Mucosa of descending colon (tissue), 3 donors: ENCODE measurements around the gene N4BP2L1. TPM values are rescaled to one million over a fixed set of nuclear protein-coding genes. Genes with fewer than 3 reads are reported as not detected.

Source experiments
- ATAC-seq: fragments of 200-7000 bp; cut with Tn5 transposase; one replicate; pipeline ENCODE4 v1.9.1; 2020; ENCODE audit warnings: mild to moderate bottlenecking, moderate library complexity
- DNase-seq, 3 donors: peaks; one replicate each; pipeline ENCODE4 v3.0.0-alpha.2; 2020
- H3K36me3 ChIP-seq: fragments of 200-600 bp; one replicate; pipeline ENCODE4 v1.8.0; 2021; ENCODE audit warnings: low read depth, mild to moderate bottlenecking
- H3K4me1 ChIP-seq: fragments of 200-600 bp; one replicate; pipeline ENCODE4 v1.8.0; 2021; ENCODE audit warnings: low read depth, mild to moderate bottlenecking
- H3K4me3 ChIP-seq: fragments of 200-600 bp; one replicate; pipeline ENCODE4 v1.8.0; 2021; ENCODE audit warnings: mild to moderate bottlenecking
- H3K9me3 ChIP-seq: fragments of 200-600 bp; one replicate; pipeline ENCODE4 v1.8.0; 2021; ENCODE audit warnings: mild to moderate bottlenecking
- intact Hi-C, 2 donors: fragments of 100-400 bp; cut with DNase I in 1 of 2; cut with micrococcal nuclease in 1 of 2; formaldehyde crosslinking; loops; one replicate each; pipeline versions ENCODE4 v1.11.0 to v1.11.1; 2022; cut with DNase I, micrococcal nuclease
- total RNA-seq, 3 donors: library from RNA; stranded (reverse); fragmentation: NEBNext Ultra II Directional in 2 of 3; extraction: Animal tissue kit (Norgen Biotek cat#: 25700) in 2 of 3; gene quantifications; one replicate each; pipeline versions ENCODE4 v1.2.1 to v1.2.4, GENCODE V29; 2021 to 2023
- TF ChIP-seq, protein P1 (sequence below): fragments of 200-600 bp; IDR thresholded peaks from one replicate; pipeline ENCODE4 v1.8.0; 2022; ENCODE audit warnings: antibody characterized with exemption, mild to moderate bottlenecking
- donor health status: DM: no; HTN: no; CAD: no; lungs with moderate emphysema.
- donor health status: DM: no; HTN: no; CAD: no.
- donor health status: DM: no; HTN: yes; CAD: no.

Gene N4BP2L1
- total RNA-seq, 3 donors from 2014 or later: 8.5 to 14.1 (median 11.6) TPM

DNA sequence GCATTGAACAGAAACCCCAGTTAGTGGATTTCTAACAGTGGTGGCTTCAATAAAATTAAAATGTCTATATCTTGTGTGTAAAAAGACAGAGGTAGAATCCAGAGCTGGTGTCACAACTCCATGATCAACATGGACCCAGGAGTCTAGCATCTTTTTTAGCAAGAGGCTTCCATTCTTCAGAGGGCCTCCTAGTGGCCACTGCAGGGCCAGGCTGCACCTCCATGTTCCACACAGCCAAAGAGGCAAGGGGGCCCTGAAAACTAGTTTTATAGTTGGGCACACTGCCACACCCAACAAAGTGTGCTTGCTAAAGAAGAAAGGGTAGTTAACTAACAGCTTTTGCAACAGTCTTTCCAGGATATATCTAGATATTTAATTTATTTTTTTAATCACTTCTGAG, 12.9 kb downstream of the N4BP2L1 start:
- Histone ChIP-seq H3K4me1 (no peaks in the 10 kb centered on the region), H3K36me3 (no peaks in the 10 kb centered on the region), H3K9me3 (no peaks in the 10 kb centered on the region), H3K4me3 (no peak overlapping the region)
- TF ChIP-seq, protein P1, sequence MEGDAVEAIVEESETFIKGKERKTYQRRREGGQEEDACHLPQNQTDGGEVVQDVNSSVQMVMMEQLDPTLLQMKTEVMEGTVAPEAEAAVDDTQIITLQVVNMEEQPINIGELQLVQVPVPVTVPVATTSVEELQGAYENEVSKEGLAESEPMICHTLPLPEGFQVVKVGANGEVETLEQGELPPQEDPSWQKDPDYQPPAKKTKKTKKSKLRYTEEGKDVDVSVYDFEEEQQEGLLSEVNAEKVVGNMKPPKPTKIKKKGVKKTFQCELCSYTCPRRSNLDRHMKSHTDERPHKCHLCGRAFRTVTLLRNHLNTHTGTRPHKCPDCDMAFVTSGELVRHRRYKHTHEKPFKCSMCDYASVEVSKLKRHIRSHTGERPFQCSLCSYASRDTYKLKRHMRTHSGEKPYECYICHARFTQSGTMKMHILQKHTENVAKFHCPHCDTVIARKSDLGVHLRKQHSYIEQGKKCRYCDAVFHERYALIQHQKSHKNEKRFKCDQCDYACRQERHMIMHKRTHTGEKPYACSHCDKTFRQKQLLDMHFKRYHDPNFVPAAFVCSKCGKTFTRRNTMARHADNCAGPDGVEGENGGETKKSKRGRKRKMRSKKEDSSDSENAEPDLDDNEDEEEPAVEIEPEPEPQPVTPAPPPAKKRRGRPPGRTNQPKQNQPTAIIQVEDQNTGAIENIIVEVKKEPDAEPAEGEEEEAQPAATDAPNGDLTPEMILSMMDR: no peak
- ATAC-seq: peak; percentile 72
- peak in 2 of 3 donors; percentile 32 to 42 for DNase-seq
- intact Hi-C loops: no loop called here

DNA sequence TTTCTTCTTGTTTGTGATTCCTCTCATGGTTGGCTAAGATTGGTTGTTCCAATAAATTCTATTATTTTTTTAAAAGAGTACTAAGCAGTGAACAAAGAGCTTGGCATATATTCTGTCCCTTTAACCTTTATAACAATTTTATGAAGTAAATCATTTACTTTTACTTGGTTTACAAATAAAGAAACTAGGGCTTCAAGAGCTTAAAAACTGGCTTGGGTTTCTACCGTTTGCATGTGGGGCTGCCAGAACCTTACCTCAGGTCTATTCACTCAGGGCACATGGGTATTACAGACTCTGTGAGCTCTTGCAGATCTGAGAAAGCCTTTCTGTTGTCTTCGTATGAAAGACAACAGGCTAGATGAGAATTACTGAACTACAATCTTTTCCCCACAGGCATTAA, 13.3 kb downstream of the N4BP2L1 start:
- no peaks in the 10 kb centered on the region for H3K9me3 ChIP-seq
- TF ChIP-seq, protein P1: no peak
- H3K36me3 ChIP-seq: no peaks in the 10 kb centered on the region
- no peak for DNase-seq
- no peak overlapping the region for H3K4me3 ChIP-seq
- intact Hi-C loops: no loop called here
- peak; percentile 37 for ATAC-seq
- H3K4me1 ChIP-seq: no peaks in the 10 kb centered on the region

DNA sequence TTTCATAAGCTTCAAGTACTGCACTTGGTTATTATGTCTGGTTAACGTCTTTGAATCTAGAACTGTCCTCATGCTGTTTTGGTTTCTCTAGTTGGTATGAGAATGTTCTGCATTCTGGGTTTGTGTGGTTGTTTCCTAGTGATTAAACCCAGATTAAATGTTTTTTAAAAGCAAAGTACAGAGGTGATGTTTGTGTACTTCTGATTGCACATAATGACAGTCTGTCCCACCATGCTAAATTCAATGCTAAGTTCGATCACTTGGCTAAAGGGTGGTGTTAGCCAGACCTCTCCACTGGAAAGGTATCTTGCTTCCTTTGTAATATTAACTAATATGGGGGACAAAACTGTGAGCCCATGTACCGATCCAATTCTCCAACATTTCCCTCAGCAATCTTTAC, 14.6 kb downstream of the N4BP2L1 start:
- H3K4me1 ChIP-seq: no peaks in the 10 kb centered on the region
- no peak overlapping the region for H3K4me3 ChIP-seq
- DNase-seq: no peak
- ATAC-seq: no peak
- TF ChIP-seq, protein P1: no peak
- intact Hi-C loops: no loop called here
- H3K36me3 ChIP-seq: no peaks in the 10 kb centered on the region
- no peaks in the 10 kb centered on the region for H3K9me3 ChIP-seq

DNA sequence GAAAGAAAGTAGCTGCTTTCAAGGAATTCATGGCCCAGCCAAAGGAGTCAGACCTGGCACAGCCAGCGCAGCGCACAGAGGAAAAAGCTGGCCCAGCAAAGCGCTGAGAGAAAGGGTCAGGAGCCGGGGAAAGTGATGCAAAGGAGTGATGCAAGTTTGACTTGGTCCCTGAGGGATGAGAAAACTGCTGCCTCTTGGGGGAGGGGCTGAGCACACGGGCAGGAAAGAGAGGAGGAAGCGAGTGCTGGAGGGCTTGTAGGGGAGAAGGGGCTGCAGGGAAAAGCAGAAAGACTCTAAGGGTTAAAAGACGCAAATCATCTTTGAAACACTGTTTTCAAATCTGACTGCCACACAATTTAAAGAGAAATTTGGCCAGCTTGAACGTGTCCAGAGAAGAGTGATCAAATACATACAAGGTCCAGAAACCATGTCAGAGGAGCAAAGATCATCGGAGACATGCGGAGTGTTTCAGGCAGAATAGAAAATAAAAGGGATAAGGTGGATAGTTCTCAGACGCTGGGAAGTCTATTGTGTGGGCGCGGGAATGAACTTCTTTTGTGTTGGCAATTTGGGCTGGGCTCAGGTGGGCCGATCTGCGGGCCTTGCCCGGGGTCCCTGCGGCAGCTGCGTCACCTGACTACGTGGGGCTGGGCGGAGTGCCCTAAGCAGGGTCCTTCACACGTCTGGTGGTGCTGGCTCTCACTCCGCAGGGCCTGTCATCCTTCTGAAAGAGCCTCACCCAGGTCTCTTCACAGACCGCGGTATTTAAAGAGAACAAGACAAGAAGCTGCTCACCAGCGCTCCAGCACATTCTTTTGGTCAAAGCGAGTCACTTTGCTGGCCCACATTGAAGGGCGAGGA, 18.1 kb downstream of the N4BP2L1 start:
- TF ChIP-seq, protein P1: no peak
- Histone ChIP-seq H3K9me3 (no peaks in the 10 kb centered on the region), H3K36me3 (no peaks in the 10 kb centered on the region), H3K4me1 (no peaks in the 10 kb centered on the region), H3K4me3 (no peak overlapping the region)
- DNase-seq: no peak
- ATAC-seq: peak; percentile 31
- intact Hi-C loops: no loop called here

DNA sequence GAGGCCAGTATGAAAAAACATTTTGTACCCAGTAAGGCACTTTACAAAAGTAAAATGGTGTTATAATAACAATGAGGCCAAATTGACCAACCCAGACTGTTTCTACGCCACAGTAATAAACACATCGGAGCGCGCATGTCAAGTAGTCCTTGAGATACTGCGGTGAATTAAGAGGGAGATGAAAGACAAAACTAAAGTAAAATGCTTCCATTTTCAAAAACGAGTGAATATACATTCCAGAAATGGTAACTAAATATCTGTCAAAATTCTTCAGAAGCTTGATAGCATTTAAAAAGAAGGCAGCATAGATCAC, 19.0 kb downstream of the N4BP2L1 start:
- intact Hi-C loops: no loop called here
- Histone ChIP-seq H3K9me3 (no peaks in the 10 kb centered on the region), H3K4me1 (no peaks in the 10 kb centered on the region), H3K36me3 (no peaks in the 10 kb centered on the region), H3K4me3 (no peak overlapping the region)
- DNase-seq (no peak), ATAC-seq (no peak)
- TF ChIP-seq, protein P1: no peak
